Suprapubic skin (tissue), 4 donors: Measurements from ENCODE around the gene STAG1. TPM values are rescaled to one million over a fixed set of nuclear protein-coding genes. Genes with fewer than 3 reads are reported as not detected.

Source experiments
- DNase-seq, 2 donors: peaks; one replicate each; pipeline ENCODE4 v3.0.0-alpha.2; 2019; ENCODE audit warnings: low spot score in 2 of 2
- H3K27ac ChIP-seq: fragments of 200-600 bp; sonication (generic); one replicate; pipeline ENCODE4 v1.5.1; 2019
- H3K27me3 ChIP-seq: fragments of 200-600 bp; sonication (generic); one replicate; pipeline ENCODE4 v1.5.1; 2019
- H3K36me3 ChIP-seq: fragments of 200-600 bp; sonication (generic); one replicate; pipeline ENCODE4 v1.5.1; 2019
- H3K4me1 ChIP-seq: fragments of 200-600 bp; sonication (generic); one replicate; pipeline ENCODE4 v1.5.1; 2019
- H3K4me3 ChIP-seq: fragments of 200-600 bp; sonication (generic); one replicate; pipeline ENCODE4 v1.5.1; 2019; ENCODE audit warnings: mild to moderate bottlenecking
- H3K9me3 ChIP-seq: fragments of 200-600 bp; sonication (generic); one replicate; pipeline ENCODE4 v1.5.1; 2019
- CTCF ChIP-seq, 2 donors: fragments of 200-600 bp in 1 of 2; fragments of 450-650 bp in 1 of 2; sonication (generic) in 1 of 2; IDR thresholded peaks; one replicate each; pipeline ENCODE4 v1.5.1; 2016 to 2019; ENCODE audit warnings: antibody characterized with exemption in 2 of 2, mild to moderate bottlenecking in 1 of 2, moderate library complexity in 1 of 2
- EP300 ChIP-seq: sonication (generic); formaldehyde crosslinking; IDR thresholded peaks from one replicate; pipeline ENCODE4 v1.6.1; 2017; ENCODE audit warnings: antibody characterized with exemption
- POLR2A ChIP-seq, 2 donors: fragments of 450-650 bp; IDR thresholded peaks; one replicate each; pipeline ENCODE4 v1.6.1; 2017; ENCODE audit warnings: antibody characterized with exemption in 2 of 2, mild to moderate bottlenecking in 2 of 2, moderate library complexity in 2 of 2
- POLR2AphosphoS5 ChIP-seq, 3 donors: sonication (generic); formaldehyde crosslinking; IDR thresholded peaks; one replicate each; pipeline ENCODE4 v1.6.1; 2017; ENCODE audit warnings: antibody characterized with exemption in 3 of 3
- WGBS: methylation state at CpG from one replicate; pipeline ENCODE4 v1.1.5; 2018; 5-methylcytosine and 5-hydroxymethylcytosine counted together
- total RNA-seq, 4 donors: library from RNA; depleted of rRNA; stranded (reverse); fragments of >200 nt; gene quantifications; one replicate each; pipeline ENCODE4 v1.1.0, GENCODE V29; 2016

STAG1 gene
- total RNA-seq, 4 donors from 2014 or later = 33.8 to 76.4 (median 38.0) TPM

GRCh38 chr3:136642711-136643110, 109.5 kb downstream of the STAG1 start:
- DNase-seq = no peak
- Histone ChIP-seq H3K9me3 (no peaks in the 10 kb centered on the region), H3K27ac (no peak overlapping the region), H3K36me3 (no peaks in the 10 kb centered on the region), H3K4me1 (peaks cover 3% of the 10 kb centered on the region), H3K27me3 (no peaks in the 10 kb centered on the region), H3K4me3 (no peak overlapping the region)
- no peak for TF ChIP-seq POLR2A (IDR thresholded peaks at IDR 0.05)
- TF ChIP-seq CTCF (IDR thresholded peaks at IDR 0.05) = no peak
- no peak for TF ChIP-seq EP300
- no peak for TF ChIP-seq POLR2AphosphoS5 (IDR thresholded peaks at IDR 0.05)
- 88% methylated on average over 1 of the region's 1 CpG for WGBS

- DNase-seq = no peak
- 92% methylated on average over 1 of the region's 1 CpG for WGBS
- TF ChIP-seq POLR2AphosphoS5 (IDR thresholded peaks at IDR 0.05) = no peak
- no peak for TF ChIP-seq CTCF (IDR thresholded peaks at IDR 0.05)
- TF ChIP-seq POLR2A (IDR thresholded peaks at IDR 0.05) = no peak
- no peak for TF ChIP-seq EP300
Measured at GRCh38 chr3:136639069-136639468, 113.1 kb downstream of the STAG1 start.

GRCh38 chr3:136637176-136637575, 115.0 kb downstream of the STAG1 start:
- Histone ChIP-seq H3K9me3 (no peaks in the 10 kb centered on the region), H3K27me3 (no peaks in the 10 kb centered on the region), H3K27ac (no peak overlapping the region), H3K4me3 (no peak overlapping the region), H3K4me1 (no peaks in the 10 kb centered on the region), H3K36me3 (no peaks in the 10 kb centered on the region)
- 68% methylated on average over 2 of the region's 2 CpGs for WGBS
- TF ChIP-seq POLR2AphosphoS5 (IDR thresholded peaks at IDR 0.05) (no peak), EP300 (no peak), POLR2A (IDR thresholded peaks at IDR 0.05) (no peak), CTCF (IDR thresholded peaks at IDR 0.05) (no peak)
- no peak for DNase-seq

More at GRCh38 chr3:136639069-136639468, 113.1 kb downstream of the STAG1 start:
- Histone ChIP-seq H3K9me3 (no peaks in the 10 kb centered on the region), H3K27me3 (no peaks in the 10 kb centered on the region), H3K27ac (no peak overlapping the region), H3K4me3 (no peak overlapping the region), H3K36me3 (no peaks in the 10 kb centered on the region), H3K4me1 (no peaks in the 10 kb centered on the region)

- Histone ChIP-seq H3K4me1 (no peaks in the 10 kb centered on the region), H3K9me3 (no peaks in the 10 kb centered on the region), H3K27me3 (no peaks in the 10 kb centered on the region), H3K4me3 (no peak overlapping the region), H3K36me3 (no peaks in the 10 kb centered on the region), H3K27ac (no peak overlapping the region)
- 86% methylated on average over 4 of the region's 4 CpGs for WGBS
- TF ChIP-seq POLR2AphosphoS5 (IDR thresholded peaks at IDR 0.05) = no peak
- no peak for TF ChIP-seq POLR2A (IDR thresholded peaks at IDR 0.05)
- no peak for TF ChIP-seq CTCF (IDR thresholded peaks at IDR 0.05)
- TF ChIP-seq EP300 = no peak
- no peak for DNase-seq
Measured at GRCh38 chr3:136634821-136635220, 117.4 kb downstream of the STAG1 start.

GRCh38 chr3:136632625-136633081, 119.5 kb downstream of the STAG1 start:
- WGBS = 85% methylated on average over 5 of the region's 5 CpGs
- H3K4me1 ChIP-seq = no peaks in the 10 kb centered on the region
- H3K27me3 ChIP-seq = no peaks in the 10 kb centered on the region
- H3K36me3 ChIP-seq = peaks cover 7% of the 10 kb centered on the region
- DNase-seq = no peak
- H3K9me3 ChIP-seq = no peaks in the 10 kb centered on the region
- H3K27ac ChIP-seq = no peak overlapping the region
- no peak overlapping the region for H3K4me3 ChIP-seq
- no peak for TF ChIP-seq CTCF (IDR thresholded peaks at IDR 0.05)
- TF ChIP-seq POLR2AphosphoS5 (IDR thresholded peaks at IDR 0.05) = no peak
- TF ChIP-seq POLR2A (IDR thresholded peaks at IDR 0.05) = no peak
- TF ChIP-seq EP300 = no peak
